Measurements from ENCODE around the gene ARMC9.
"Not testable (repeated sequence)": the region's sequence is repeated elsewhere in the genome, so short reads cannot be mapped to it uniquely, and the experiment has no call there.

The ARMC9 gene

GRCh38 chr2:231241755-231242507 lies 43.5 kb downstream of the ARMC9 start:
- Histone ChIP-seq H3K9ac (ENCODE audit: low read length) (no peak overlapping the region), H3K27me3 (ENCODE audit: control insufficient read depth, insufficient read depth, low read length) (no peaks in the 10 kb centered on the region), H3K4me3 (ENCODE audit: low read length) (no peak overlapping the region), H3K36me3 (ENCODE audit: control insufficient read depth, insufficient read depth, low read length) (peaks cover 4% of the 10 kb centered on the region), H3K9me3 (ENCODE audit: control insufficient read depth, low read length) (no peaks in the 10 kb centered on the region), H3K4me1 (ENCODE audit: control insufficient read depth, insufficient read depth, low read length) (peaks cover 7% of the 10 kb centered on the region)

GRCh38 chr2:231243866-231244265 lies 45.4 kb downstream of the ARMC9 start:
- Histone ChIP-seq H3K9me3 (ENCODE audit: control insufficient read depth, low read length) (no peaks in the 10 kb centered on the region), H3K27me3 (ENCODE audit: control insufficient read depth, insufficient read depth, low read length) (no peaks in the 10 kb centered on the region), H3K4me1 (ENCODE audit: control insufficient read depth, insufficient read depth, low read length) (peaks cover 7% of the 10 kb centered on the region), H3K36me3 (ENCODE audit: control insufficient read depth, insufficient read depth, low read length) (peaks cover 4% of the 10 kb centered on the region), H3K4me3 (ENCODE audit: low read length) (no peak overlapping the region), H3K9ac (ENCODE audit: low read length) (no peak overlapping the region)

GRCh38 chr2:231244382-231245248 lies 46.2 kb downstream of the ARMC9 start:
- Histone ChIP-seq H3K27me3 (ENCODE audit: control insufficient read depth, insufficient read depth, low read length) (no peaks in the 10 kb centered on the region), H3K4me1 (ENCODE audit: control insufficient read depth, insufficient read depth, low read length) (peaks cover 7% of the 10 kb centered on the region), H3K36me3 (ENCODE audit: control insufficient read depth, insufficient read depth, low read length) (peaks cover 4% of the 10 kb centered on the region), H3K9me3 (ENCODE audit: control insufficient read depth, low read length) (no peaks in the 10 kb centered on the region), H3K9ac (ENCODE audit: low read length) (no peak overlapping the region), H3K4me3 (ENCODE audit: low read length) (peak overlapping the region; percentile 22)

- Histone ChIP-seq H3K9ac (ENCODE audit: low read length) (no peak overlapping the region), H3K4me3 (ENCODE audit: low read length) (no peak overlapping the region), H3K4me1 (ENCODE audit: control insufficient read depth, insufficient read depth, low read length) (peaks cover 8% of the 10 kb centered on the region), H3K36me3 (ENCODE audit: control insufficient read depth, insufficient read depth, low read length) (no peaks in the 10 kb centered on the region), H3K27me3 (ENCODE audit: control insufficient read depth, insufficient read depth, low read length) (no peaks in the 10 kb centered on the region), H3K9me3 (ENCODE audit: control insufficient read depth, low read length) (no peaks in the 10 kb centered on the region)
Observed at GRCh38 chr2:231245249-231246094, 47.0 kb downstream of the ARMC9 start.

- H3K4me1 ChIP-seq (ENCODE audit: control insufficient read depth, insufficient read depth, low read length) = peaks cover 12% of the 10 kb centered on the region
- H3K36me3 ChIP-seq (ENCODE audit: control insufficient read depth, insufficient read depth, low read length) = no peaks in the 10 kb centered on the region
- H3K9me3 ChIP-seq (ENCODE audit: control insufficient read depth, low read length) = no peaks in the 10 kb centered on the region
- H3K27me3 ChIP-seq (ENCODE audit: control insufficient read depth, insufficient read depth, low read length) = no peaks in the 10 kb centered on the region
- H3K9ac ChIP-seq (ENCODE audit: low read length) = no peak overlapping the region
- no peak overlapping the region for H3K4me3 ChIP-seq (ENCODE audit: low read length)
Observed at GRCh38 chr2:231246171-231246842, 47.9 kb downstream of the ARMC9 start.

GRCh38 chr2:231250146-231250545 lies 51.7 kb downstream of the ARMC9 start:
- Histone ChIP-seq H3K9me3 (ENCODE audit: control insufficient read depth, low read length) (no peaks in the 10 kb centered on the region), H3K27me3 (ENCODE audit: control insufficient read depth, insufficient read depth, low read length) (no peaks in the 10 kb centered on the region), H3K36me3 (ENCODE audit: control insufficient read depth, insufficient read depth, low read length) (no peaks in the 10 kb centered on the region), H3K9ac (ENCODE audit: low read length) (no peak overlapping the region), H3K4me3 (ENCODE audit: low read length) (no peak overlapping the region), H3K4me1 (ENCODE audit: control insufficient read depth, insufficient read depth, low read length) (peaks cover 5% of the 10 kb centered on the region)

- H3K4me1 ChIP-seq (ENCODE audit: control insufficient read depth, insufficient read depth, low read length) = peaks cover 5% of the 10 kb centered on the region
- no peak overlapping the region for H3K9ac ChIP-seq (ENCODE audit: low read length)
- no peaks in the 10 kb centered on the region for H3K27me3 ChIP-seq (ENCODE audit: control insufficient read depth, insufficient read depth, low read length)
- no peaks in the 10 kb centered on the region for H3K36me3 ChIP-seq (ENCODE audit: control insufficient read depth, insufficient read depth, low read length)
- H3K4me3 ChIP-seq (ENCODE audit: low read length) = no peak overlapping the region
- no peaks in the 10 kb centered on the region for H3K9me3 ChIP-seq (ENCODE audit: control insufficient read depth, low read length)
Observed at GRCh38 chr2:231250698-231251097, 52.3 kb downstream of the ARMC9 start.

GRCh38 chr2:231253292-231253691 lies 54.9 kb downstream of the ARMC9 start:
- H3K27me3 ChIP-seq (ENCODE audit: control insufficient read depth, insufficient read depth, low read length); H3K9me3 ChIP-seq (ENCODE audit: control insufficient read depth, low read length); H3K36me3 ChIP-seq (ENCODE audit: control insufficient read depth, insufficient read depth, low read length); H3K4me3 ChIP-seq (ENCODE audit: low read length); H3K4me1 ChIP-seq (ENCODE audit: control insufficient read depth, insufficient read depth, low read length); H3K9ac ChIP-seq (ENCODE audit: low read length): not testable (repeated sequence)

- Histone ChIP-seq H3K36me3 (ENCODE audit: control insufficient read depth, insufficient read depth, low read length) (no peaks in the 10 kb centered on the region), H3K9me3 (ENCODE audit: control insufficient read depth, low read length) (no peaks in the 10 kb centered on the region), H3K4me1 (ENCODE audit: control insufficient read depth, insufficient read depth, low read length) (no peaks in the 10 kb centered on the region), H3K9ac (ENCODE audit: low read length) (no peak overlapping the region), H3K4me3 (ENCODE audit: low read length) (no peak overlapping the region), H3K27me3 (ENCODE audit: control insufficient read depth, insufficient read depth, low read length) (no peaks in the 10 kb centered on the region)
Observed at GRCh38 chr2:231256494-231256893, 58.1 kb downstream of the ARMC9 start.

- H3K4me1 ChIP-seq (ENCODE audit: control insufficient read depth, insufficient read depth, low read length) = no peaks in the 10 kb centered on the region
- H3K9me3 ChIP-seq (ENCODE audit: control insufficient read depth, low read length) = no peaks in the 10 kb centered on the region
- no peaks in the 10 kb centered on the region for H3K36me3 ChIP-seq (ENCODE audit: control insufficient read depth, insufficient read depth, low read length)
- H3K27me3 ChIP-seq (ENCODE audit: control insufficient read depth, insufficient read depth, low read length) = no peaks in the 10 kb centered on the region
- H3K4me3 ChIP-seq (ENCODE audit: low read length) = no peak overlapping the region
- no peak overlapping the region for H3K9ac ChIP-seq (ENCODE audit: low read length)
Observed at GRCh38 chr2:231257763-231258162, 59.3 kb downstream of the ARMC9 start.

GRCh38 chr2:231258701-231259100 lies 60.3 kb downstream of the ARMC9 start:
- Histone ChIP-seq H3K27me3 (ENCODE audit: control insufficient read depth, insufficient read depth, low read length) (no peaks in the 10 kb centered on the region), H3K9me3 (ENCODE audit: control insufficient read depth, low read length) (no peaks in the 10 kb centered on the region), H3K9ac (ENCODE audit: low read length) (no peak overlapping the region), H3K4me3 (ENCODE audit: low read length) (no peak overlapping the region), H3K4me1 (ENCODE audit: control insufficient read depth, insufficient read depth, low read length) (no peaks in the 10 kb centered on the region), H3K36me3 (ENCODE audit: control insufficient read depth, insufficient read depth, low read length) (no peaks in the 10 kb centered on the region)
